Transverse colon (tissue), 3 donors: ENCODE measurements around the gene CCDC6.
A peak's percentile ranks its signal among the peaks of the same experiment; 100 is the strongest.

Source experiments
- CTCF ChIP-seq, 5 experiments: fragments of 200-600 bp in 3 of 5; fragments of 450-650 bp in 2 of 5; sonication (generic) in 3 of 5; IDR thresholded peaks; 1 replicate in 2 of 5; 2 replicates in 3 of 5; pipeline ENCODE4 v1.5.1; 2016 to 2017; ENCODE audit warnings: antibody characterized with exemption in 5 of 5, inconsistent platforms in 3 of 5, mild to moderate bottlenecking in 2 of 5, moderate library complexity in 1 of 5
- POLR2A ChIP-seq: fragments of 450-650 bp; IDR thresholded peaks from one replicate; pipeline ENCODE4 v1.6.1; 2016; ENCODE audit warnings: antibody characterized with exemption, mild to moderate bottlenecking, moderate library complexity

DNA sequence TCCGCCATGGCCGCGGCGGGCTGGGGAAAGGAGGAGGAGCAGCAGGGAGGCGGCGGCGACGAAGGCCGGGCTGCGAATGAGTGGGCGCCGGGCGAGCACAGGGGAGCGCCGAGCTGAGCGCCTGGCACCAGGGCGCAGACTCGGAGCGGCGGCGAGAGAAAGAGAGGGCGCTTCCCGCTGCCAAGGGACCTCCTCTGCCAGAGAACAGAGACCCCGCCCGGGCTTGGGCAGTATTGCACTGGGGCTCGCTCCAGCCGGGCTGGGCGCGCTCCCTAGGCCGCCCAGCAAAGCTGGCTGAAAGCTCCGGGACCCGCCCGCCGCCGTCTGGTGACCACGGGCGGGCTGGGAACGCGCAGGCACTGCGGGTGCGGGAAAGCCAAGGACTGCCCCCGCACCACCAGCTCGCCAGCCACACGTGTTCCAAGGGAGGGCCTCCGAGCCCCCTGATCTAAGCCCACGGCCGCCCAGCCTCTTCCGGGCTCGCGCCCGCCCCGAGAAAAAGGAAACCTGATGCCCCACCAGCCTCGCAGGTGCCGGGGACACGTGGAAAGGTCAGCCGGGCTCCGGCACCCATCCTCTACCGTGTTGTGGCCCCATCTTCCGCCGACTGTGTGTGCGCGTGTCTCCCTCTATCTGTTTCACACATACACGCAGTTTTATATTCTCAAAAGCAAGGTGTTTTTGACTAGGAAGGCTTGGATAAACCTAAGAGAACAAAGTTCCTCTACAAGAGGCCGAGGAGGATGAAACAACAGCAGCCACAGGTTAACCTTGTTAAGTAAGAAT, at the start of gene CCDC6:
- TF ChIP-seq CTCF (IDR thresholded peaks at IDR 0.05) (peak; percentile 71 to 91 (median 82)), POLR2A (peak; percentile 96)
